CD14-positive monocyte (primary cell): ENCODE results near the gene MTA1. TPM values are rescaled to one million over a fixed set of nuclear protein-coding genes. Genes with fewer than 3 reads are reported as not detected.

Source experiments
- DNase-seq, 3 donors: peaks; one replicate each; pipeline ENCODE4 v3.0.0-alpha.2; 2011 to 2022
- H2AFZ ChIP-seq: 2 replicates; pipeline ENCODE4 v1.6.0; 2012; ENCODE audit warnings: mild to moderate bottlenecking, low read depth, low read length, inconsistent platforms; ENCODE audit not compliant: insufficient read depth, poor library complexity, severe bottlenecking
- H3K27ac ChIP-seq, 2 donors: 1 replicate in 1 of 2; 2 replicates in 1 of 2; pipeline ENCODE4 v1.5.1; 2012 to 2013; ENCODE audit warnings: low read length in 2 of 2, control low read depth in 1 of 2, inconsistent platforms in 1 of 2, low read depth in 1 of 2, mild to moderate bottlenecking in 1 of 2
- H3K27me3 ChIP-seq, 2 donors: one replicate each; pipeline versions ENCODE4 v1.6.0 to v1.6.1; 2011 to 2013; ENCODE audit warnings: low read length in 2 of 2; ENCODE audit not compliant: control insufficient read depth in 2 of 2, insufficient read depth in 2 of 2
- H3K36me3 ChIP-seq, 2 donors: replicated peaks in 1 of 2; 1 replicate in 1 of 2; 2 replicates in 1 of 2; pipeline versions ENCODE4 v1.5.1 to v1.6.1; 2012 to 2013; ENCODE audit warnings: low read length in 2 of 2, control low read depth in 1 of 2, inconsistent platforms in 1 of 2, mild to moderate bottlenecking in 1 of 2; ENCODE audit not compliant: insufficient read depth in 2 of 2, control insufficient read depth in 1 of 2
- H3K4me1 ChIP-seq, 2 donors: 1 replicate in 1 of 2; 2 replicates in 1 of 2; pipeline versions ENCODE4 v1.5.1 to v1.6.1; 2012 to 2013; ENCODE audit warnings: low read length in 2 of 2, control low read depth in 1 of 2, inconsistent platforms in 1 of 2, mild to moderate bottlenecking in 1 of 2, moderate library complexity in 1 of 2; ENCODE audit not compliant: insufficient read depth in 2 of 2, control insufficient read depth in 1 of 2
- H3K4me2 ChIP-seq: replicated peaks from 2 replicates; pipeline ENCODE3; 2012; ENCODE audit warnings: low read length, moderate library complexity, mild to moderate bottlenecking; ENCODE audit not compliant: poor library complexity, severe bottlenecking; ENCODE audit errors: extremely low read depth
- H3K4me3 ChIP-seq, 3 experiments: fragments of 200-600 bp in 1 of 3; sonication (generic) in 1 of 3; replicated peaks in 1 of 3; 1 replicate in 2 of 3; 2 replicates in 1 of 3; pipeline ENCODE4 v1.5.1; 2011 to 2013; ENCODE audit warnings: low read length in 3 of 3, mild to moderate bottlenecking in 3 of 3, control low read depth in 2 of 3, low read depth in 2 of 3, inconsistent platforms in 1 of 3, moderate library complexity in 1 of 3
- H3K79me2 ChIP-seq: 2 replicates; pipeline ENCODE4 v1.6.0; 2012; ENCODE audit warnings: mild to moderate bottlenecking, control low read depth, inconsistent platforms, low read length, moderate library complexity; ENCODE audit not compliant: insufficient read depth
- H3K9ac ChIP-seq: 2 replicates; pipeline ENCODE4 v1.6.0; 2017; ENCODE audit warnings: low read length, mild to moderate bottlenecking; ENCODE audit not compliant: insufficient read depth, poor library complexity, severe bottlenecking
- H3K9me3 ChIP-seq, 2 donors: replicated peaks in 1 of 2; 1 replicate in 1 of 2; 2 replicates in 1 of 2; pipeline versions ENCODE4 v1.5.1 to v1.6.1; 2012 to 2013; ENCODE audit warnings: low read length in 2 of 2, control low read depth in 1 of 2; ENCODE audit not compliant: control insufficient read depth in 1 of 2, insufficient read depth in 1 of 2
- H4K20me1 ChIP-seq: 2 replicates; pipeline ENCODE4 v1.6.0; 2012; ENCODE audit warnings: mild to moderate bottlenecking, low read length, control low read depth, moderate library complexity; ENCODE audit not compliant: insufficient read depth
- H3K27ac Mint-ChIP-seq, 7 donors: one replicate each; pipeline ENCODE4 v1.8.0; 2020; ENCODE audit warnings: mild to moderate bottlenecking in 7 of 7, mixed read lengths in 7 of 7, moderate library complexity in 6 of 7, inconsistent platforms in 2 of 7
- H3K27me3 Mint-ChIP-seq, 3 donors: one replicate each; pipeline ENCODE4 v1.8.0; 2021 to 2022; ENCODE audit warnings: low read depth in 3 of 3, mild to moderate bottlenecking in 3 of 3, mixed read lengths in 3 of 3, moderate library complexity in 3 of 3, inconsistent platforms in 1 of 3
- H3K36me3 Mint-ChIP-seq, 2 donors: one replicate each; pipeline ENCODE4 v1.8.0; 2020; ENCODE audit warnings: mixed read lengths in 2 of 2, inconsistent platforms in 1 of 2, mild to moderate bottlenecking in 1 of 2
- H3K4me1 Mint-ChIP-seq: one replicate; pipeline ENCODE4 v1.8.0; 2020; ENCODE audit warnings: mild to moderate bottlenecking, mixed read lengths
- H3K4me3 Mint-ChIP-seq, 2 donors: one replicate each; pipeline ENCODE4 v1.8.0; 2020; ENCODE audit warnings: mild to moderate bottlenecking in 2 of 2, mixed read lengths in 2 of 2, moderate library complexity in 1 of 2
- H3K9me3 Mint-ChIP-seq, 7 donors: one replicate each; pipeline ENCODE4 v1.8.0; 2020 to 2022; ENCODE audit warnings: mixed read lengths in 7 of 7, mild to moderate bottlenecking in 6 of 7, moderate library complexity in 6 of 7, inconsistent platforms in 2 of 7
- WGBS: methylation state at CpG from one replicate; pipeline ENCODE4 v1.1.5; 2013; ENCODE audit warnings: missing lambda C conversion rate; ENCODE audit not compliant: insufficient coverage; 5-methylcytosine and 5-hydroxymethylcytosine counted together
- intact Hi-C, 2 donors: fragments of 100-400 bp; cut with micrococcal nuclease; formaldehyde crosslinking; loops; one replicate each; pipeline versions ENCODE4 v1.15.0 to v1.15.1; 2023
- polyA plus RNA-seq, 3 donors: library from polyadenylated mRNA; depleted of rRNA in 1 of 3; unstranded in 2 of 3; stranded (reverse) in 1 of 3; fragments of 300-500 nt in 2 of 3; fragments of >200 nt in 1 of 3; fragmentation: Illumina TruSeq in 2 of 3; gene quantifications; 1 replicate in 2 of 3; 2 replicates in 1 of 3; pipeline ENCODE4 v1.2.3, GENCODE V29; 2012 to 2021
- TF ChIP-seq, protein P1 (sequence below): fragments of 200-600 bp; IDR thresholded peaks from one replicate; pipeline ENCODE4 v1.8.0; 2022; ENCODE audit warnings: antibody characterized with exemption, mild to moderate bottlenecking

Gene MTA1
- polyA plus RNA-seq, 3 donors = 0.91 to 102 (median 2.0) TPM

DNA sequence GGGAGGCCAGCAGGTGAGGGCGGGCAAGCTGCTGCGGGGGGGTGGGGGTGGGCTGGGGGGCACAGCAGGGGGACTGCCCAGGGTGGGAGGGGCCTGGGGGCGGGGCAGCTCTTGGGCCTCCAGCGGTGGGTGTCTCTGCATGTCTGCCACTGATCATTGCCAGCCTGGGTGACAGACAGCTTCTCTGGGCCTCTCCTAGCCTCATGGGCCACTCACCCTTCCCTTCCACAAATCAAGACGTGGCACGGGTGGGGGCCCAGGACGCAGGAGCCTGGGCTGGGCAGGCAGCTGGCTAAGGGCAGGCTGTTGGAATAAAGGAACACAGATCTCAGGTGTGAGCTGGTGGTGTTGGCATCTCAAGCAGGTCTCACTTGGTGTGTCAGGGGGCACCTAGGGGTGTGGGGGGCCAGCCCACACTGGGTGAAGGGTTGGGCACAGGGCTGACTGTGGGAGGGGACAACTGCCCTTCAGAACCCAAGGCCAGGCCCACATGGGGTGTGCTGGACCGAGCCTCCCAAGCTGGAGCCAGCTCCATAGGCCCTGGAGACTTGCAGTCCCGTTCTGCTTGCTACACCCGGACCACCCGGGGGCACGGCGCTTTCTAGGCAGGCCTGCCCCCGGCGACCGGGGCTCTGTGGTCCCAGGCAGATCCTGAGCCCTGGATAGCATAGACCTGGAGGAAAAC, 74.4 kb downstream of the MTA1 start:
- 98% methylated on average over 11 of the region's 16 CpGs for WGBS
- H3K36me3 ChIP-seq = peaks cover 5 to 14% of the 10 kb centered on the region in 2 donors
- no peak for DNase-seq
- Mint-ChIP-seq H3K4me3 (no peak overlapping the region), H3K9me3 (peaks cover 0 to 3% (median 0%) of the 10 kb centered on the region in 7 donors), H3K4me1 (peaks cover 10% of the 10 kb centered on the region), H3K27ac (no peak overlapping the region), H3K36me3 (peaks cover 7 to 30% of the 10 kb centered on the region in 2 donors), H3K27me3 (peaks cover 1 to 5% (median 2%) of the 10 kb centered on the region in 3 donors)
- H3K9ac ChIP-seq = no peak overlapping the region
- no peaks in the 10 kb centered on the region for H3K27me3 ChIP-seq
- H3K9me3 ChIP-seq = no peaks in the 10 kb centered on the region
- H3K4me3 ChIP-seq = no peak overlapping the region
- H2AFZ ChIP-seq = no peak overlapping the region
- peaks cover 23% of the 10 kb centered on the region for H4K20me1 ChIP-seq
- intact Hi-C loops = loop anchor here (5.0 kb wide), 3 partner anchors 47 to 742 kb away; partner anchors contain the start of genes SIVA1 (in 1 of the 2) and TEX22 (in 1 of the 2)
- TF ChIP-seq, protein P1, sequence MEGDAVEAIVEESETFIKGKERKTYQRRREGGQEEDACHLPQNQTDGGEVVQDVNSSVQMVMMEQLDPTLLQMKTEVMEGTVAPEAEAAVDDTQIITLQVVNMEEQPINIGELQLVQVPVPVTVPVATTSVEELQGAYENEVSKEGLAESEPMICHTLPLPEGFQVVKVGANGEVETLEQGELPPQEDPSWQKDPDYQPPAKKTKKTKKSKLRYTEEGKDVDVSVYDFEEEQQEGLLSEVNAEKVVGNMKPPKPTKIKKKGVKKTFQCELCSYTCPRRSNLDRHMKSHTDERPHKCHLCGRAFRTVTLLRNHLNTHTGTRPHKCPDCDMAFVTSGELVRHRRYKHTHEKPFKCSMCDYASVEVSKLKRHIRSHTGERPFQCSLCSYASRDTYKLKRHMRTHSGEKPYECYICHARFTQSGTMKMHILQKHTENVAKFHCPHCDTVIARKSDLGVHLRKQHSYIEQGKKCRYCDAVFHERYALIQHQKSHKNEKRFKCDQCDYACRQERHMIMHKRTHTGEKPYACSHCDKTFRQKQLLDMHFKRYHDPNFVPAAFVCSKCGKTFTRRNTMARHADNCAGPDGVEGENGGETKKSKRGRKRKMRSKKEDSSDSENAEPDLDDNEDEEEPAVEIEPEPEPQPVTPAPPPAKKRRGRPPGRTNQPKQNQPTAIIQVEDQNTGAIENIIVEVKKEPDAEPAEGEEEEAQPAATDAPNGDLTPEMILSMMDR = no peak
- H3K79me2 ChIP-seq = peaks cover 5% of the 10 kb centered on the region
- peaks cover 17 to 22% of the 10 kb centered on the region in 2 donors for H3K4me1 ChIP-seq
- no peak overlapping the region for H3K27ac ChIP-seq
- H3K4me2 ChIP-seq = no peak overlapping the region

DNA sequence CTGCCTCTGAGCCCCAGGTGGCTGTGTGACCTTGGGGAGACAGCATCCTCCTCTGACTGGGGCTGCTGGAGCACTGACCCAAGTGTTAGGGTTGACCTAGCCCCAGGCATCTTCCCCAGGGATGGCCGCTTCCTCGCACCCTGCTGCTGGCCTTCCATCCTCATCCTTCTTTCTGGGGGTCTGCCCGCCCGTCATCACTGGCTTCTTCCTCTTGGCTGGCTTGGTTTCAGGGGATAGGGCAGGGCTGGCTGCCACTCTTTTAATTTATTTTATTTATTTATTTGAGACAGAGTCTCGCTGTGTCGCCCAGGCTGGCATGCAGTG, 74.9 kb downstream of the MTA1 start:
- Histone ChIP-seq H3K4me1 (peaks cover 12 to 17% of the 10 kb centered on the region in 2 donors), H3K9me3 (no peaks in the 10 kb centered on the region), H4K20me1 (peaks cover 18% of the 10 kb centered on the region), H3K4me2 (no peak overlapping the region), H3K79me2 (peaks cover 5% of the 10 kb centered on the region), H3K27ac (no peak overlapping the region), H3K9ac (no peak overlapping the region), H3K27me3 (no peaks in the 10 kb centered on the region), H3K4me3 (no peak overlapping the region), H2AFZ (no peak overlapping the region), H3K36me3 (peaks cover 5 to 14% of the 10 kb centered on the region in 2 donors)
- Mint-ChIP-seq H3K9me3 (peaks cover 0 to 3% (median 0%) of the 10 kb centered on the region in 7 donors), H3K27me3 (peaks cover 1 to 5% (median 2%) of the 10 kb centered on the region in 3 donors), H3K36me3 (peaks cover 7 to 29% of the 10 kb centered on the region in 2 donors), H3K4me1 (peaks cover 5% of the 10 kb centered on the region), H3K4me3 (no peak overlapping the region), H3K27ac (no peak overlapping the region)
- DNase-seq = no peak
- TF ChIP-seq, protein P1 = no peak
- intact Hi-C loops = loop anchor here (5.0 kb wide), 3 partner anchors 47 to 742 kb away; partner anchors contain the start of genes SIVA1 (in 1 of the 2) and TEX22 (in 1 of the 2)
- whole genome bisulfite sequencing = 100% methylated on average over 2 of the region's 6 CpGs
